NCI-H748 treated with DMSO at 0.1 percent for 48 hours (cell line): ENCODE measurements around the gene POLE.
A peak's percentile ranks its signal among the peaks of the same experiment; 100 is the strongest.
"Not testable (repeated sequence)": the region's sequence is repeated elsewhere in the genome, so short reads cannot be mapped to it uniquely, and the experiment has no call there.

ENCODE experiments used
- DNase-seq: peaks from one replicate; lab custom pipeline; 2025; lab: John Stamatoyannopoulos, UW

POLE gene

DNA sequence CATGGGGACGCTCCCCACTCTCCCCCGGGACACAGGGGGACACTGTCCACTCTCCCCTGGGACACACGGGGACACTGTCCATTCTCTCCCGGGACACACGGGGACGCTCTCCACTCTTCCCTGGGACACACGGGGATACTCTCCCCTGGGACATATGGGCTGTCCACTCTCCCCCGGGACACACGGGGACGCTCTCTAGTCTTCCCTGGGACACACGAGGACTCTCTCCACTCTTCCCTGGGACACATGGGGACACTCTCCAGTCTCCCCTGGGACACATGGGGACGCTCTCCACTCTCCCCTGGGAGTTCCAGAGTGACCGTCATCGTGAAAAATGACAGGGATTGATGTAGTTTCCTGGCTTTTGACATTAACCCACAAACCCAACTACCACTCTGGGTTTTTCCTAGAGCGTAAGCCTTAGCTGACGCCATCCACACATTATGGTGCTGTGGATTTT is 71.5 kb downstream of the POLE start:
- no peak for DNase-seq

GRCh38 chr12:132614861-132615578 is 72.1 kb downstream of the POLE start:
- DNase-seq: peak; percentile 66

DNA sequence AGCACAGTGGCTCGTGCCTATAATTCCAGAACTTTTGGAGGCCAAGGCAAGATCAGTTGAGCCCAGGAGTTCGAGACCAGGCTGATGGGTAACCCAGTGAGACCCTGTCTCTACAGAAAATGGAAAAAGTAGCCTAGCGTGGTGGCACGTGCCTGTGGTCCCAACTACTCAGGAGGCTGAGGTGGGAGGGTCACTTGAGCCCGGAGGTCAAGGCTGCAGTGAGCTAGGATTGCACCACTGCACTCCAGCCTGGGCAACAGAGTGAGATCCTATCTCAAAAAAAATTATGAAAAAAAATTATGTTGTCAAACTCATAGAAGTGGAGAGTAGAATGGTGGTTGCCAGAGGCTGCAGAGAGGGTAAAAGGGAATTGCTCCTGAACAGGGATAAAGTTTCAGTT is 73.1 kb downstream of the POLE start:
- no peak for DNase-seq

DNA sequence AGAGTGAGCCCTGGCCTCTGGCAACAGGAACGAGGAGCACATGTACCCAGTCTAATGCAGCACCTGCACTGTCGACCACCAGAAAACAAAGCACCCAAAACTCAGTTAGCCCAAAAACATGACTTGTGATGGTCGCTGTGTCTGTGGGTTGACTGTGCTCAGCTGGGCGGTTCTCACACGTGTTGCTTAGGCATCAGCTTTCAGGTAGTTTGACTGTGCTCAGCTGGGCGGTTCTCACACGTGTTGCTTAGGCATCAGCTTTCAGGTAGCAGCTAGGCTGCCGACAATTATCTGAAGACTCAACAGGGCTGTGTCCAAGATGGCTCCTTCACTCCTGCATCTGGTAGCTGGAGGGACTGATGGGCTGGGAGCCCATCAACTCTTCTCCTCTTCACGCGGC is 75.5 kb downstream of the POLE start:
- no peak for DNase-seq

- no peak for DNase-seq
Observed at GRCh38 chr12:132610866-132611602, 76.1 kb downstream of the POLE start.

- no peak for DNase-seq
Observed at GRCh38 chr12:132610051-132610759, 76.9 kb downstream of the POLE start, which contains the start of gene LRCOL1. Gene LRCOL1, minus strand, starts transcription at chr12:132610582. Its CDS starts 4,331 bp downstream, at chr12:132606251.

DNA sequence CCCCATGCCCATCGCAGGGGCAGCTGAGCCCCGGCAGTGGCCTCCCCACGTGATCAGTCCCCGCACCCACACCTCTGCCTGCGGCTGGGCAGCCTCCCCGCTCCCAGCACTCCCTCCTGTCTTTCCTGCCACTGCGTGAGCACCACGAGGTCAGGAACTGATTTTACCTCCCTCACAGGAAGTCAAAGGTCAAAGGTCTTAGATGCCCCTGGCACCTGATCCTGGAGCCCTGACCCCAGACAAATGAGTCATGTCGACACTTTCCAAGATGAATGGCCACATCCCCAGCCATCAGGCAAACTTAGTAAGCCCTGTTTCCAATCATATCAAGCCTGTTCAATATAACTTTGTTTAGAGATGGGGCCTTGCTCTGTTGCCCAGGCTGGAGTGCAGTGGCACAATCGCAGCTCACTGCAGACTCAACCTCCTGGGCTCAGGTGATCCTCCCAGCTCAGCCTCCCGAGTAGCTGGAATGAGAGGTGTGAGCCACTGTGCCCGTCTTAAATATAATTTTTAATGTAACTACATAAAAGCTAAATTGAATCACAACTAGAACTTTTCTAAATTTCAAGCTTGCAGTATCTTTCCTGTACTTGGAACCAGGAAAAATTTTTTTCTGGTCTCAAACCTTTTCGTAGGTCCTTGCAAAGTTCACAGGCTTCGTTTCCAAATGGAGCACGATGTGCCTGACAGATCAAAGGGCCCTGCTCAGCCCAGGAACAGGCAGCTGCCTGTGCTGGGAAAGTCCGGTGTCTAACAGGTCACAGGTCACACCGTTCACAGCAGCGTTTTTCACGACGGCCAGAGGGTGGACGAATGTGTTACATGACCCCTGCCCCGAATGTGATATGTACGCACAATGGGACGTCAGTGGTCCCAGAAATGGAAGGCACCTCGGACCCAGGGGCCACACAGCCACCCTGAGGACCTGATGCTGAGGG is 78.6 kb downstream of the POLE start:
- DNase-seq: no peak

GRCh38 chr12:132606927-132607326 is 80.2 kb downstream of the POLE start:
- DNase-seq: no peak

- no peak for DNase-seq
Observed at GRCh38 chr12:132606466-132606865, 80.7 kb downstream of the POLE start.

- DNase-seq: no peak
Observed at GRCh38 chr12:132605892-132606291, 81.2 kb downstream of the POLE start.

DNA sequence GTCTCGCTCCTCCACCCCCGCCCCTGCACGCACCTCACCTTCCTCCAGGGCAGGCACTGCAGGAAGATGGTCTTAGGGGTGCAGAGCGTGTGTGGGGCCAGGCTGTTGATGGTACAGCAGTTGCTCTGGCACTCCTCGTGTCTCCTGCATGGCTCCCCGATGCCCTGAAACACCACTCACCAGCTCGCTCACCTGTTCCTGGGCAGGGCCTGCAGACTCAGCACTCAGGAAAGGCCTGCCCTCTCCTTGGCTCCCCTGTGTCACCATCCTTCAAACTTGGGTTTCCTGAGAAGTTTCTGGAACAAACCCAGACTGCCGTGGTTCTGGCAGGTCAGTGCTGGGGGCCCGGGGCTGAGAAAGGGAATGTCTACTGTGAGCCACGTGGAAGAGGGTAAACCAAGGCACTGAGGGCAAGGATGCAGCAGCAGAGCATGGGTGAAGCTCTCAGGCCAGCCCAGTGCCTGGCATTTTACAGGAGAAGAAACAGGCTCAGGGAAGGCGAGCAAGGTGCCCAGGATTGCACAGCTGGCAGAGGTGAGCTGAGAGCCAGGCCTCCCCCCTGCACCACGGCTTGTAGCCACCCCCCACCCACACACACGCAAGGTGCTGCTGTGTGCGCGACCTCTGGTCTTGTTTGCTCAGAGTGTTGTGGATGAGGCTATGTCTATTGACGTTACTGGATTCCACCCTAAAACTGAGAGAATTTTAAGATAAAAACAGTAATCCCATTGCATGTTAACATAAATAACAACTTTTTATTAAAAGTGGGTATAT is 82.3 kb downstream of the POLE start:
- no peak for DNase-seq

- no peak for DNase-seq
Observed at GRCh38 chr12:132604151-132604618, 83.0 kb downstream of the POLE start.

- DNase-seq: no peak
Observed at GRCh38 chr12:132603240-132604150, 83.6 kb downstream of the POLE start.

GRCh38 chr12:132602572-132603239 is 84.4 kb downstream of the POLE start:
- DNase-seq: no peak

DNA sequence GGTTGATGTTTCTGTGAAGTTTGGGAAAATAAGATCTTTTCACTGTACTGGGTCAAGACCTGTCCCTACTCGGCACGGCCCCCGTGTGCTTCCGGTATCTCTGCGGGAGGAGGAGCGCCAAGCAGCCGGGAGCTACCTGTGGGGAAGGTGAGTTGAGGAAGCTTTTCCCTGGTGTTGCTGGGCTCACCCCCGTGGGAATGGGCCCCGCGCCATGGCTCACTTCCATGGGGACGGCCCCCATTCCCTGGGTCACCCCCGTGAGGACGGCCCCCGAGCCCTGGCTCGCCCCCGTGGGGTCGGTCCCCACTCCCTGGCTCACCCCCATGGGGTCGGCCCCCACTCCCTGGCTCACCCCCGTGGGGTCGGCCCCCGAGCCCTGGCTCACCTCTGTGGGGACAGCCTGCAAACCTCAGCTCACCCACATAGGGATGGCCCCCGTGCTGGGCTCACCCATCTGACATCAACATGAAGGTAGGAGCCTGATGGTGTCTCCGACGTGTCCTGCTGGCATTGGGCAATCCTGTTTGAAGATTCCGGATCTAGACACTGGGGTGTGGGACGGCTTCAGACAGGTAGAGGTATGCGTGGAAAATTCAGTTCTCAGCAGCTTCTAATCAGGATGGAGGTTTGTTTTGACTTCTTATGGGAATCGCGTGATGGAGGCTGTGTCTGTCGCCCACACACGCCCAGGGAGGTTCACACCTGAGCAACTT is 85.8 kb downstream of the POLE start:
- DNase-seq: no peak

DNA sequence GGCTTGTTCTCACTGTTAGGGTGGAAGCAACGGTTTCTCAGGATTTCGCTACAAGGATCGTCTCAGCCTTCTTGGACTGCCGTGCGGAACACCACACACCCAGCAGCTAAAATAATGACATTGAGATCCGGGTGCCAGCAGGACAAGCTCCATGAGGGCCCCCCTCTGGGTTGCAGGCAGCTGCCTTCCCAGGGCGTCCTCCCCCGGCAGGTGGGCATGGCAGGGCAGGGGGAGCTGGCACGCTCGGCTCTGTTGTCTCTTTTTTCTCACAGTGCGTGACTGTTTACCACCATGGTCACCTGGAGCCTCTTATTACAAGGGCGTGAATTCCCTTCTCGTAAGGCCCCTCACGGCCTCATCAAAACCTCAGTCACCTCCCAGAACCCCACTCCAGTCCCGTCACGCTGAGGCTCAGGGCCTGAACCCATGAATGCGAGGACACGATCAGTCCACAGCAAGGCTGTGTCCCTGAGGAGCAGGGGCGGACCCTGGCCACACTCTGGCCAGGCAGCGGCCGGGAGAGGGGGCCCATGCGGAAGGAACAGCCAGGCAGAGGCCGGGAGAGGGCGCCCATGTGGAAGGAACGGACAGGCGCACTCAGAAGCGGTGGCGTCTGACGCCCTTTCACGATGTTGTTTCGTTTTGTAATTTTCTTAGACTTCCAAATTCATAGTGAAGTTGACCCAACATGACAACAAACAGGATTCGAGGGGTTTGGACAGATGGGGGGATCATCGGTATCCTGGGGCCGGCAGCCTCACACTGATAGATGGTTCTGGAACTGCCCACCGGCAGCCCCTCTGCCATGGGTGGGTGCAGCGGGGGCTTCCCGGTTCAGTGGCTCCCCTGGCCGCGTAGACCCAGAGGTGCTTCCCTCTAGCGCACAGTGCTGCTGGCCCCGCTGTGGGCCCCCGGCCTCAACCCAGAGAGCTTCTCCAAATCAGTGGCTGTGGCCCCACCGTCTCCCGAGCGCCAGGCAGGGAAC is 86.8 kb downstream of the POLE start:
- DNase-seq: peak; percentile 65

- not testable (repeated sequence) for DNase-seq
Observed at GRCh38 chr12:132599502-132599901, 87.6 kb downstream of the POLE start.
